Daoy (cell line): Measurements from ENCODE around the gene RSPH10B2. TPM values are rescaled to one million over a fixed set of nuclear protein-coding genes. Genes with fewer than 3 reads are reported as not detected.
"Not testable (repeated sequence)": the region's sequence is repeated elsewhere in the genome, so short reads cannot be mapped to it uniquely, and the experiment has no call there.

Experiments used
- DNase-seq: peaks from one replicate; pipeline ENCODE4 v3.0.0-alpha.2; 2015; ENCODE audit warnings: low read depth
- total RNA-seq: library from RNA; depleted of rRNA; stranded (reverse); fragments of >200 nt; shearing (Covaris generic); gene quantifications from 2 replicates; pipeline ENCODE4 v1.2.3, GENCODE V29; 2014; rRNA removed

RSPH10B2 gene
- 0.11 and 0.51 TPM in 2 replicates for total RNA-seq

DNA sequence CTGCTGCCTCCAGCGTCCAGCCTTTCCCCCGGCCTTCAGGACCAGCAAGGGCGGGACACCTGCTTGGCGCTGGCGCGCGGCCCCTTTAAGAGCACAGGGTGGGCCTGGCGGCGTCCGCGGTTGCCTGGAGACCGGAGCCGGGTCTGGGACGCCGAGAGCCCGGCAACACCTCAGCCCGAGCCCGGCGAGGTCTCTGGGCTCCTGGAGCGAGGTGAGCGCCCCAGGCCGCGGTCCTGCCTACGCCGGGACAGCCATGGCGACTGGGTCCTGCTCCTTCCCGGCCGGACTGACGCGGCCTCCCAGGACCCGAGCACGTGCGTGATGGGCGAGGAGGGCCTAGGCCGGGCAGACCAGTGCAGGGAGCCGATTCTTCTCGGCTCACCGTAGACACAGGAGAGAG, at the start of gene RSPH10B2:
Gene RSPH10B2 (plus strand): TSS at position 140 of the 400 bp plus-strand sequence. CDS start 3,575 bp downstream, outside the sequence.
- DNase-seq = not testable (repeated sequence)

DNA sequence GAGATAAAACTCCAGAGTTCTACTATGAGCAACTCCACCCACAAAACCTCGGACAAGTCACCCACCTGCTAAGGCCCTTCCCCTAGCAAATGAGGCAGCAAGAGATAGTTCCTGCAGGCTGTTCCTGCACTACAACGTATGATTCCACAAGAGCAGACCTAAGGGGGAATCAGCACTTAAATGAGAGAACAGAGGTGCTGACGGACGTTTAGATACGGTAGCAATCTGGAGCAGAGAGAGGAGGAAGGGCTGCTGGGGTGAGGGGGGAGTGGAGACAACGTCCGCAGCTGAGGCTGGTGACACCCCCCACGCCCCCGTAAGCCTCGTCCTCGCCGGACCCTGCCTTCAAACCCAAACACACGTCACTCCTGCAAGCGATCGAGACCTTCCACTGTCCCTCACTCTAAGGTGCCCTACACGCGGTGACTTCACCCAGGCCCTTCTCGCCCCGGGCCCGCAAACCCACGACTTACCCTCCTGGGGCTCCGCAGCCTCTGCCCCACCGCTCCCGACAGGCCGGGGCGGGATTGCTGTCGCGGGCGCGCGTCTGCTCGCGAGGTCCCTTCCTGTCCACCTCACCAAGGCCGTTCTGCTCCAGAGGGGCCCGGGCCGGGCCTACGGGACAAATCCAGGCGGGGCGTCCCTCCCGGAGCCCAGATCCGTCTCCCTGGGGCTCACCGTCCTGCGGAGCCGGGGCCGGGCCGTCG, 47.8 kb upstream of the RSPH10B2 start:
- DNase-seq = peak; percentile 21

DNA sequence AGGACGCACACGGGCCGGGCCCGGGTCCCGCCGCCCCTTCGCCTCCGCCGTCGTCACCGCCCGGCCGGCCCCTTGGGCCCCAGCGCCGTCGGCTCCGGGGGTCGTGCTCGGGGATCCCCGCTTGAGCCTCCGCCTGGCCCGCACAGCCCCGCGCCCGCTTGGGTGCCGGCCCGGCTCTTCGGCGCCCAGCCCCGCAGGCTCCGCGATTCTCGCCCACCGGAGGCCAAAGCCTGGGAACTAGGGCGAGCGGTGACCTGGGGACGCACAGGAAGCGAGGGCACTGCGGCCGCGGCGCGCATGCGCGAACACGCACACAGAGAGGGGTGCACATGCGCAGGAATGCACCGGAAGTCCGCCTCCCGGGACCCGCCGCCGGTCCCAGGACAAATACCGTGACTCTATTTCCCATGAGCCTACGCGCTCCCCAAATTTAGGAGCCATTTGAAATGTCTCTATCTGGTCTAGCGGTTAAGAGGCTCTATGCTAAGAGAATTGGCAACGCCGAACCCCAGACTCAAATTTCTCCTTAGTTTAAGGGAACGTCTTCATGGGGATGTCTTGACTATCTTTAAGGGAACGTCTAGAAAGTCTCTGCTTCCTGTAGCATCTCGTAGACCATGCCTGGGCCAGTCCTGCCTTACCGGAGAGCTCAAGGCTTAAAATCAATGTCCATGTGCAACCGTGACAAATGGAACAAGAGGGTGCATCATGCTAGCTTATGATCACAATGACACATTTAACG, 47.1 kb upstream of the RSPH10B2 start, which contains the start of gene ZNF12:
Gene ZNF12 (minus strand): TSS at position 282 of the 742 bp plus-strand sequence. CDS start 1,774 bp downstream, outside the sequence.
- DNase-seq = peak; percentile 97

DNA sequence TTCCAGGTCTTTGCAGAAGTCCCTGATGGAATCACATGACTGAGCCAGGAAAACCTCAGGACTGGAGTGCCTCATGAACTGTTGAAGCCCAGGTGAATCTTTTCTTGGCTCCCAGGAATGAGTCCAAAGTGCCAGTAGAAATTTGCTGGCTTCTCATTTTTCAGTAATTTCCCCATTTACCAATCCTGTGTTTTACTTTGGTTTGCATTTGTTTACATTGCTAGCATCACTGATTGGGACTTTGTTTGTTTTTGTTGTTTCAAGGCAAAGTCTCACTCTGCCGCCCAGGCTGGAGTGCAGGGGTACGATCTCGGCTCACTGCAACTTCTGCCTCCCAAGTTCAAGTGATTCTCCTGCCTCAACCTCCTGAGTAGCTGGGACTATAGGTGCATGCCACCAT, 45.6 kb upstream of the RSPH10B2 start:
- no peak for DNase-seq

DNA sequence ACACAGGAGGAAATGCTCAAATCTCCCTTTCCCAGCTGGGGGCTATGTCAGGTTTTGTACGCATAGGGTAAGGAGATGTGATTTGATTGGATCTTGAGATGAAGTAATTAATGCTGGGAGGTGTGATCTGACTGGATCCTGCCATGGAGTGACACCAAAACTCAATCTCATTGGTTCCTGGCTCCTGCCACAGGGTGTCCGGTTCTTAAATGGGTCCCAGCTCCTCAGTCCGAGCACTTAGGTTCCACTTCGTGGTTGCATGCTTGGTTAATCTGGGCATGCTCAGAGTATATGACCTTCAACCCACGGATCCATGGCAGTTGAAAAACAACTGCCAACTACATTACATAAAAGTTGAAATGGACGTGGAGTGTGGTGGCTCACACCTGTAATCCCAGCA, 44.1 kb upstream of the RSPH10B2 start:
- DNase-seq = no peak

DNA sequence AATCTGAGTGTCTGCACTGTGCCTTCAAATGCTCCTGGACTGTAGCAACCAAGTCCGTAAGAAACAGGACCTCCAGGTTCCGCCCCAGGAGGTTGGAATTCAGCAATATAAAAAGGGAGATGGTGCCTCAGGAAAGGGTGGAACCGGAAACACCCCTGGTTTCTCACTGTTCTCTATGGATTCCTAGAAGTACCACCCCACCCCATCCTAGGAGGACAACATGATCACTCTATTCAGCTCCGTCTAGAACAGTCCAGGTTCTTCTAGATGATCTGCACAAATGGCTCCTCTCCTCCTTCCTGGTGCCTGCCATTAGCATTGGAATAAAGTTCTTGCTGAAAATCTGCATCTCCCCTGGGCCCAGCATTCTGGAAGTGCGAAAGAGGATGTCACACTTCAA, 39.5 kb upstream of the RSPH10B2 start:
- no peak for DNase-seq

DNA sequence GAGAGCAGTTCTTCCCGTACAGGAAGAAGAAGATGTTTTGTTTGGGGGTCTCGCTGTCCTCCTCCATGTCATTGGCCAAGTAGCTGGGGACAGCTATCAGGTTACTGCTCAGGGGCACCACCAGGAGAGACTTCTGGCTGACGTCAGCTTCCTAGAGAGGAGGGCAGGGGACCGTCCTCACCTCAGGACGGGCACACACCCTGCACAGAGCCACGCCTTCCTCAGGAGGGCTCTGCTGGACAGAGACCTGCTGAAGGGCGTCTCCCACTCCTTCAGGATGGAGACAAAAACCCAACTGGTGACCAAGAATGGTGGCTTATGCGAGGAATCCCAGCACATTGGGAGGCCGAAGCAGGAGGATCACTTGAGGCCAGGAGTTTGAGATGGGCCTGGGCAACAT, 38.0 kb upstream of the RSPH10B2 start:
- not testable (repeated sequence) for DNase-seq

DNA sequence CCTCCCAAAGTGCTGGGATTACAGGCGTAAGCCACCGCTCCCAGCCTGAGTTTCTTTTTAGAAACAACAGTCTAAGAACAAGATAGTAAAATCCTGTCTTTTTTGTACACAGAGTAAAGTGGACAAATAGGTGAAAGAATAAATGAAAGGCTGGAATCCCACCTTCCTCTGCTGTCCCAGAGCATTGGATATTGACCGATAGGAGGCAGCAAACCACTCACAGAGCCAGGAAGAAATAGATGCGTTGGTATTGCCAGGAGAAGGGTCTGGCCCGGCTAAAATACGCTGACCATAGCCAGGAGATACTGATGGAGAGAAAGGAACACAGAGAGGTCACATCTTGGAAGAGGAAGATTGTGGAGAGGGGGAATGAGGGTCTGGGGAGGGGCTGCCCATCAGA, 35.8 kb upstream of the RSPH10B2 start:
- no peak for DNase-seq

DNA sequence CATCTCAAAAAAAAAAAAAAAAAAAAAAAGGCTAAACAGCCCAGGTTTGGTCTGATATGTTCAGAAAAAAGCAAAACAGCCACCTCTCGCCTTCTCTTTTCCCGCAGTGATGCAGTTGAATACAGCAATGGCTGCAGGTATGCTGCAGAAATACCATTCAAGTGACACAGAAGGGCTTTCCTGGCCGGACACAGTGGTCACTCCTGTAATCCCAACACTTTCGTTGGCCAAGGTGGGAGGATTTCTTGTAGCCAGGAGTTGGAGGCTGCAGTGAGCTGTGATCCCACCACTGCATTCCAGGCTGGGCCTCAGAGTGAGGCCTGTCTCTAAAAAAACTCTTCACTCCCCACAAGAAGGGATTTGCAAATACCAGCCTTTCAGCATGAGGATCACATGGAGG, 29.6 kb upstream of the RSPH10B2 start:
- DNase-seq = not testable (repeated sequence)

DNA sequence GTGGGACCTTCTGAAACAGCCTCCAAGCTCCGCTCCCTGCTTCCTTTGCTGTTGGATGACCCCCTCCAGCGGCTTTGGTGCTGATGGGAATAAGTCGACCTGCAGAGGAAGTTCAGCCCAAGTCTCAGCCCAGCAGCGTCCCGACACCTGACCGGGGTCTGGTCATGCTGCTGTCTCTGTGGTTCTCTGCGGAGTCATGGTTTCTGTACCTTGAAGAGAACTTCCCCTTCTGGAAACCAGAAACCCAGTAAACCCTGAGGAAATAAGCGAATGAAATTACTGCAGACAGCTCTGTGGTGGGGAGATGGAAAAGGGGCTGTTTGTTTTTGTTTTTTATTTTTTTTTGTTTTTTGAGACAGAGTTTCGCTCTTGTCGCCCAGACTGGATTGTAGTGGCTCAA, 28.9 kb upstream of the RSPH10B2 start:
- DNase-seq = no peak

DNA sequence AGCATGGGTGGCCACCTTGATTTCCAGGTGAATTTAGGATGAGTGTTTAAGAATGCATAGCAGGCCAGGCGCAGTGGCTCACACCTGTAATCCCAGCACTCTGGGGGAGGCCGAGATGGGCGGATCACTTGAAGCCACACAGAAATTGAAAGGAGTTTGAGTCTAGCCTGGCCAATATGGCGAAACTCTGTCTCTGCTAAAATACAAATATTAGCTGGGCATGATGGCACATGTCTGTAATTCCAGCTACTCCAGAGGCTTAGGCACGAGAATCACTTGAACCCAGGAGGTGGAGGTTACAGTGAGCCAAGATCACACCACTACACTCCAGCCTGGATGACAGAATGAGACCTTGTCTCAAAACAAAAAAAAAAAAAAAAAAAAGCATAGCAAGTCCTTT, 27.6 kb upstream of the RSPH10B2 start:
- DNase-seq = not testable (repeated sequence)

DNA sequence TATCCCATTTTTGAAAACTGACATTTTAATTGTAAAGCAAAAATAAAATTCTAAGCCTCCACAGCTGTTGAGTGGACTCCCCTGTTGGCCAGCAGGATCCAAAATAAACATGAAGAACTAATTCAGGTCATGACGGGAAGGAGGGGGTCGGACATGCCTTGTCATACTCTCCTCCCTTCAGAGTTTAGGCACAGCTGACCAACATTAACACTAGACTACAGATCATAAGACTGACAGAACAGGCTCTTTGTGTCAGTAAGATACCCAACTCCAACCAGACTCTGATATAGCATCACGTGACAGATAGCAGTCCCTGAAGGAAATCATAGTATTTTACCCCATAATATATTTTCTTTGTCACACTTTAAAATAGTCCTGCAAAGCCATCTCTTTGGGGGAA, 26.2 kb upstream of the RSPH10B2 start:
- DNase-seq = no peak

DNA sequence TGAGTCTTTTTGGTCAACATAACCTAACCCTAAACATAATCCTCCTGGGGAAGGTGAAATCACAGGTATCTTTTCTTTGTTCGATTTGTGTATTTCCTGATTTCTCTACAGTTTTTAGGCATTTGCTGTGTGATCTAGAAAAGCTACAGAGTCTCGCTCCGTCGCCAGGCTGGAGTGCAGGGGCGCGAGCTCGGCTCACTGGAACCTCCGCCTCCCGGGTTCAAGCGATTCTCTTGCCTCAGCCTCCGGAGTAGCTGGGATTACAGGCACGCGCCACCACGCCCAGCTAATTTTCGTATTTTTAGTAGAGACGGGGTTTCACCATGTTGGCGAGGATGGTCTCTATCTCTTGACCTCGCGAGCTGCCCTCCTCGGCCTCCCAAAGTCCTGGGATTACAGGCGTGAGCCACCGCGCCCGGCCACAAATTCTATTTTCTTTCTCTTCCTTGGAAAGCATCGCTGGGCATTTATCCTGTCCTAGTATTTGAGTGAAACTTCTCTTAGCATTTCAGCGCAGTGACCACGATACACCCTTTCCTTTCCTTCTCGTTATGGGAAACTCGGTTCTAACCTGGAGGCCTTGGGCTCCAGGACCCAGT, 24.9 kb upstream of the RSPH10B2 start:
- DNase-seq = not testable (repeated sequence)

DNA sequence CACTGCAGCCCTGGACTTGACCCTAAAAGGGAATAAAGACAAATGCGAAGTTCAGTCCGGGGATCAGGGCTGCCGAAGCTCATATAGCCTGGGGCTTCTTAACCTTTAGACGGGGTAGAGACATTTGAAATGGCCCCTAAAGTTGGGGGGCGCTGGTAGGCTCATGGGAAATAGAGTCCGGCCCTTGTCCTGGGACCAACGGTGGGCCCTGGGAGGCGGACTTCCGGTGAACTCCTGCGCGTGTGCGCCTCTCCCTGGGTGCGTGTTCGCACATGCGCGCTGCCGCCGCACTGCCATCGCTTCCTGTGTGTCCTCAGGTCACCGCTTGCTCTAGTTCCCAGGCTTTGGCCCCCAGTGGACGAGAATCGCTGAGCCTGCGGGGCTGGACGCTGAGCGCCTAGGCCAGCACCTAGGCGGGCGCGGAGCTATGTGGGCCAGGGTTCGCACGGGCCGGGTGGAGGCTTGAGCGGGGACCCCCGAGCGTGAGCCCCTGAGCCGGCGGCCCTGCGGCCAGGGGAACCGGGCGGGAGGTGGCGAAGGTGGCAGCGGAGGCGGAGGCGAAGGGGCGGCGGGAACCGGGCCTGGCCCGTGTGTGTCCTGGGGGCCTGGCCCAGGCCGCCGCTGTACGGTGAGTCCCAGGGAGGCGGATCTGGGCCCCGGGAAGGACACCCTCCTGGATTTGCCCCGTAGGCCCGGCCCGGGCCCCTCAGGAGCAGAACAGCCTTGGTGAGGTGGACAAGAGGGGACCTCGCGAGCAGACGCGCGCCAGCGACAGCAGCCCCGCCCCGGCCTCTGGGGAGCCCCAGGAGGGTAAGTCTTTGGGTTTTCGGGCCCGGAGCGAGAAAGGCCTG, 24.2 kb upstream of the RSPH10B2 start:
- peak; percentile 95 for DNase-seq

DNA sequence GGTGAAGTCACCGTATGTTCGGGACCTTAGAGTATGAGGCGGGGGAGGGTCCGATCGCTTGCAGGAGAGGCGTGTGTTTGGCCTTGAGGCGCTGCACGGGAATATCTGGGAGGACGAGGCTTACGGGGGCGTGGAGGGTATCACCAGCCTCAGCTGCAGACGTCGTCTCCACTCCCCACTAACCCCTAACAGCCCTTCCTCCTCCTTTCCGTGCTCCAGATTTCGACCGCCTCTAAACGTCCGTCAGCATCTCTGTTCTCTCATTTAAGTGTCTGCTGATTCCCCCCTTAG, 23.6 kb upstream of the RSPH10B2 start:
- DNase-seq = no peak

DNA sequence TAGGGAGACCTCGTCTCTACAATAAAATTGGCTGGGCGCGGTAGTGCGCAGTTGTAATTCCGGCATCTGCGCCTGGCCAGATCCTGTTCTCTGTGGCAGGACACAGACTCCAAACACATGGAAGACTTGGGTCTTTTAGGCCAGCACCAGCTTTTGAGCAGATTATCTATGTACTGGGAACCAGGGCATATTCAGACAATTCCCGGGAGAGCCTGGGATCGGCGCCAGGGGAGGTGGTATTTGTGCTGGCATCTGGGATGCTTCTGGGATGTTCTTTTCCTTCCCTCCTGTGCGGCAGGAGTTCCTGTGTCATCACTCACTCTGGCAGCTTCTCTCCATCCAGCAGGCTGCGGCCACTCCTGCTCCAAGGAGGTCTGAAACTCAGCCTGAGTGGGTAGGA, 15.5 kb upstream of the RSPH10B2 start:
- DNase-seq = not testable (repeated sequence)

DNA sequence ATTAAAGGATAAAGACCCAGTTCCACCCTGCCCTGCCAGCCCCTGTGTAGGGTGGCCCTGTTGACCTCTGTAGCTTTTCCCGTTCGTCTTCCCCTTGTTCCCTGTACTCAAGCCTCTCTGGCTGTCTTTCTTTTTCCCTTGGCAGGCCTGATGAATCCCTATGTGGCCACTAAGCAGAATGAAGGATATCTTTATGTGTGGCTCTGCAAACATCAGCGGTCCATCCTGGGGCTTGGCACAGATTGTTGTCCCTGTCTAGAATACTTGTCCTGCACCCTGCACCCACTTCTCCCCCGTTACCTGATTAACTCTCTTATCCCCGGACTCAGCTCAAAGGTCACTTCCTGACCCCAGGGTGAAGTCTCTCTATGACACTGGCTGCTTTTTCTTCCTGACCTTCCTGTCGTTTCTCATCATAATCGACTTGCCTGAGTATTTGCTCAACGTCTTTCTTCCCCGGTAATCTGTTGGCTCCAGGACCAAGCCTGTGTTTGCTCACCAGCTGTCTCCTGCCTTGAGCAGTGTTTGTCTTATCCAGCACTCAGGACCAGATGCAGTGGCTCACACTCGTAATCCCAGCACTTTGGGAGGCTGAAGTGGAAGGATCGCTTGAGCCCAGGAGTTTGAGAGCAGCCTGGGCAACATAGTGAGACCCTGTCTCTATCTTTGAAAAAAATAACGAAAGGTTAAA, 9.3 kb upstream of the RSPH10B2 start:
- not testable (repeated sequence) for DNase-seq

DNA sequence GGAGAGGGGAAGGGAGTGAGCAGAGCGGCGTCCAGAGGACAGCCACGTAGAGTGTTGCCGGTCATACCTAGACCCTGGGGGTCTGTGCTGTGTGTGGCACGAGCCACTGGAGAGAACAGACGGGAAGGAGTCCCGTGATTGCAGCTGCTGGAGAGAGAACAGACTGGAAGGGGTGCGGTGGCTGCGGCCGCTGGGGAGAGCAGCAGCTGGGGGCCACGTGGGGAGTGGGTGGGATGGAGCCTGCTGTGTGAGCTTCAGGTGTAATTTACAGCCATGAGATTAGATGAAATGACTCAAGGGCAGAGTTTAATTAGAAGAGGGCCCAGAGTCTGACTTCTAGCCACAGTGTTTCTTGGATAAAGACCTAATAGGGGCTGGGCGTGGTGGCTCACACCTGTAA, 4.6 kb upstream of the RSPH10B2 start:
- DNase-seq = not testable (repeated sequence)

DNA sequence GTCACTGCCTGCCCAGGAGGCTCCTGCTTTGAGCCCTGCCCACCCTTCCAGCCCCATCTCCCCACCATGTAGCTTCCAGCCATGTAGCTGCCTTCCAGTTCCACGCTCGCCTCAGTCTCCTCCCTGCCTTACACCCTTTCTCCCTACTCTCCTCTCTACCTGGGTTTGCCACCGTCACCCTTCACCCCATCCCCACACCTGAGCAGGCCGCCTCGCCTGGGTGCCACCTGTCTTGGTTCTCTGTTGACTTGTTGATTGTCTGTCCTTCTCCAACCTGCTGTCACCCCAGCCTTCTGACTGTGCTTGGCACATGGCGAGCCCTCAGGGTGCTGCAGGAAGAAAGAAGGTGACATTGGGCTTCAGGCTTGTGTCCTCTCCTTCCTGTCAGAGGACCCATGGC, 3.7 kb upstream of the RSPH10B2 start:
- not testable (repeated sequence) for DNase-seq

DNA sequence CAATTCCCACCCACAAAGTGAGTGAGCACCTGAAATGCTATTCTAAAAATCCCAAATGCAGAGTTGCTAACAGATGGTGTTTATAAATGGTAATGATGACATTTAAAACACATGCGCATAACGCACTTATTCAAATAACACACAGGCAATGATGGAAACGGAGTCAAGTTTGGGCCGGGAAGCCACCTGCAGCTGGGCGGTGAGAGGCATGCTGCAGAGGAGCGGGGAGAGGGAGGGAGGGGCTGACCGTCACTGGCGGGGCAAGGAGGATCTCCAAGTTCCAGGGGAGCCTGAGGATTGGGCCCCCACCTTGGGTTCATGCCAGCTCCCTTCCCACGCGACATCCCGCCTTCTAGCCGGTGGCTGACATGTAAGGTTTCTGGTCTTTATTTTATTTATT, 7.3 kb downstream of the RSPH10B2 start:
- not testable (repeated sequence) for DNase-seq

DNA sequence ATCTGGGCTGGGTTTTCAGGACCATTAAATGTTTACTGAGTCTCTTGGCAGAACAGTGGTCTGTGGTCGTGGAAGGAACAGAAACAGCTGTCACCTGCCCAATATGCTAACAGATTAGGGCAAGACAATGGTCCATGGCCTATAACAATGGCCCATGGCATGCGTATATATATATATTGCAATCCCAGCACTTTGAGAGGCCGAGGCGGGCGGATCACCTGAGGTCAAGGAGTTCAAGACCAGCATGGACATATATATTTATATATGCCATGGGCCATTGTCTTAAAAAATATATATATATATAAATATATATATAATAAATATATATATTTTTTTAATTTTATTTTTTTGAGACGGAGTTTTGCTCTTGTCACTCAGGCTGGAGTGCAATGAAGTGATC, 27.7 kb downstream of the RSPH10B2 start:
- DNase-seq = not testable (repeated sequence)
